Erythroblast (primary cell): ENCODE measurements around the gene IPO9.

Source experiments
- GATA1 ChIP-seq: IDR thresholded peaks from 2 replicates; pipeline ENCODE4 v1.6.1; 2011; ENCODE audit warnings: low read depth, mild to moderate bottlenecking, control low read depth, low read length, moderate library complexity
- POLR2A ChIP-seq: IDR thresholded peaks from 2 replicates; pipeline ENCODE4 v1.6.1; 2011; ENCODE audit warnings: mild to moderate bottlenecking, low read length

- no peak for TF ChIP-seq POLR2A
- no peak for TF ChIP-seq GATA1
These were observed 19.3 kb downstream of the IPO9 start for GRCh38 chr1:201848230-201848629.
